B cell (primary cell): ENCODE measurements around the gene ZNF655. TPM values are rescaled to one million over a fixed set of nuclear protein-coding genes. Genes with fewer than 3 reads are reported as not detected.

Experiments used
- ATAC-seq: fragments of 200-7000 bp; cut with Tn5 transposase; one replicate; pipeline ENCODE4 v1.10.0; 2021; ENCODE audit warnings: low read depth, mild to moderate bottlenecking, moderate number of reproducible peaks, moderate library complexity
- CTCF ChIA-PET: fragments of 350-600 bp; sonication (Branson Sonifier 250); formaldehyde crosslinking; loops from one replicate; lab custom pipeline; 2021; ENCODE audit warnings: antibody characterized with exemption, inconsistent platforms; lab: Charles Lee
- POLR2A ChIA-PET: fragments of 350-600 bp; sonication (Branson Sonifier 250); formaldehyde crosslinking; loops from one replicate; lab custom pipeline; 2021; ENCODE audit warnings: antibody characterized with exemption; lab: Charles Lee
- DNase-seq: peaks from one replicate; pipeline ENCODE4 v3.0.0; 2013
- H2AFZ ChIP-seq: 2 replicates; pipeline ENCODE4 v1.6.1; 2012; ENCODE audit warnings: mild to moderate bottlenecking, low read depth, low read length; ENCODE audit not compliant: insufficient read depth, poor library complexity, severe bottlenecking
- H3K27ac ChIP-seq, 2 donors: 1 replicate in 1 of 2; 2 replicates in 1 of 2; pipeline ENCODE4 v1.5.1; 2012 to 2013; ENCODE audit warnings: low read length in 2 of 2, mild to moderate bottlenecking in 2 of 2, moderate library complexity in 1 of 2
- H3K27me3 ChIP-seq, 4 experiments: fragments of 200-600 bp in 1 of 4; sonication (generic) in 1 of 4; replicated peaks in 1 of 4; 1 replicate in 2 of 4; 2 replicates in 2 of 4; pipeline versions ENCODE4 v1.6.1 to v1.7.0; 2013 to 2016; ENCODE audit warnings: low read length in 3 of 4, mild to moderate bottlenecking in 2 of 4, mixed read lengths in 1 of 4, moderate library complexity in 1 of 4; ENCODE audit not compliant: insufficient read depth in 4 of 4, control insufficient read depth in 3 of 4; ENCODE audit errors: control extremely low read depth in 1 of 4
- H3K36me3 ChIP-seq, 2 experiments: replicated peaks in 1 of 2; 1 replicate in 1 of 2; 2 replicates in 1 of 2; pipeline versions ENCODE4 v1.6.1 to v1.7.1; 2013; ENCODE audit warnings: low read length in 1 of 2; ENCODE audit not compliant: insufficient read depth in 2 of 2, control insufficient read depth in 1 of 2; ENCODE audit errors: control extremely low read depth in 1 of 2, extremely low read depth in 1 of 2
- H3K4me1 ChIP-seq, 2 donors: fragments of 200-600 bp in 1 of 2; sonication (generic) in 1 of 2; 1 replicate in 1 of 2; 2 replicates in 1 of 2; pipeline versions ENCODE4 v1.5.1 to v1.6.1; 2013 to 2017; ENCODE audit warnings: low read length in 2 of 2; ENCODE audit not compliant: control insufficient read depth in 2 of 2, insufficient read depth in 2 of 2
- H3K4me2 ChIP-seq: replicated peaks from 2 replicates; pipeline ENCODE3; 2012; ENCODE audit warnings: mild to moderate bottlenecking, low read depth, low read length; ENCODE audit not compliant: poor library complexity, severe bottlenecking
- H3K4me3 ChIP-seq, 5 experiments: fragments of 200-600 bp in 1 of 5; sonication (generic) in 1 of 5; 1 replicate in 3 of 5; 2 replicates in 2 of 5; pipeline versions ENCODE4 v1.5.1 to v1.7.0; 2011 to 2016; ENCODE audit warnings: low read length in 4 of 5, mild to moderate bottlenecking in 4 of 5, low read depth in 2 of 5, control low read depth in 1 of 5, moderate library complexity in 1 of 5; ENCODE audit not compliant: insufficient read depth in 1 of 5; ENCODE audit errors: control extremely low read depth in 1 of 5, extremely low read depth in 1 of 5
- H3K79me2 ChIP-seq: fragments of 200-600 bp; sonication (generic); one replicate; pipeline ENCODE4 v1.6.0; 2016; ENCODE audit warnings: low read length; ENCODE audit not compliant: control insufficient read depth, insufficient read depth
- H3K9ac ChIP-seq: fragments of 200-600 bp; sonication (generic); 2 replicates; pipeline ENCODE4 v1.6.1; 2017; ENCODE audit warnings: mild to moderate bottlenecking, low read length, moderate library complexity
- H3K9me3 ChIP-seq, 3 donors: one replicate each; pipeline versions ENCODE4 v1.6.1 to v1.7.1; 2013; ENCODE audit warnings: low read length in 2 of 3; ENCODE audit not compliant: control insufficient read depth in 2 of 3, insufficient read depth in 1 of 3; ENCODE audit errors: control extremely low read depth in 1 of 3
- H4K20me1 ChIP-seq: 2 replicates; pipeline ENCODE4 v1.6.0; 2012; ENCODE audit warnings: mild to moderate bottlenecking, low read length; ENCODE audit not compliant: insufficient read depth, control insufficient read depth, poor library complexity, severe bottlenecking
- H3K27ac Mint-ChIP-seq: one replicate; pipeline ENCODE4 v1.8.0; 2021; ENCODE audit warnings: mixed read lengths
- H3K27me3 Mint-ChIP-seq: one replicate; pipeline ENCODE4 v1.8.0; 2021; ENCODE audit warnings: mixed read lengths
- H3K4me1 Mint-ChIP-seq: one replicate; pipeline ENCODE4 v1.8.0; 2021; ENCODE audit warnings: mixed read lengths
- H3K4me3 Mint-ChIP-seq: one replicate; pipeline ENCODE4 v1.8.0; 2021; ENCODE audit warnings: mixed read lengths
- H3K9me3 Mint-ChIP-seq: one replicate; pipeline ENCODE4 v1.8.0; 2022; ENCODE audit warnings: mixed read lengths; ENCODE audit not compliant: insufficient read depth
- EZH2 ChIP-seq: IDR thresholded peaks from 2 replicates; pipeline ENCODE4 v1.6.1; 2012; ENCODE audit warnings: borderline replicate concordance, low read depth, mild to moderate bottlenecking, moderate library complexity, low read length; ENCODE audit not compliant: insufficient read depth, poor library complexity, severe bottlenecking
- WGBS: methylation state at CpG from one replicate; pipeline ENCODE4 v1.1.5; 2013; ENCODE audit warnings: missing lambda C conversion rate; ENCODE audit not compliant: insufficient coverage; 5-methylcytosine and 5-hydroxymethylcytosine counted together
- intact Hi-C: fragments of 100-400 bp; cut with micrococcal nuclease; formaldehyde crosslinking; loops from one replicate; pipeline ENCODE4 v1.10.0; 2022
- polyA plus RNA-seq: library from polyadenylated mRNA; depleted of rRNA; stranded (reverse); fragments of >200 nt; gene quantifications from 2 replicates; pipeline ENCODE4 v1.2.3, GENCODE V29; 2012
- total RNA-seq, 2 donors: library from RNA; stranded (reverse); fragments of 120-200 nt in 1 of 2; gene quantifications; 1 replicate in 1 of 2; 2 replicates in 1 of 2; pipeline versions ENCODE4 v1.2.3 to v1.2.4, GENCODE V29; 2013 to 2022
- TF ChIP-seq, protein P1 (sequence below): fragments of 200-600 bp; IDR thresholded peaks from one replicate; pipeline ENCODE4 v1.8.0; 2022; ENCODE audit warnings: antibody characterized with exemption, mild to moderate bottlenecking

The ZNF655 gene
- total and polyA plus RNA-seq, 2 donors (not counting 1 experiment from before 2014, with no cell fraction given) = 125 to 150 TPM

DNA sequence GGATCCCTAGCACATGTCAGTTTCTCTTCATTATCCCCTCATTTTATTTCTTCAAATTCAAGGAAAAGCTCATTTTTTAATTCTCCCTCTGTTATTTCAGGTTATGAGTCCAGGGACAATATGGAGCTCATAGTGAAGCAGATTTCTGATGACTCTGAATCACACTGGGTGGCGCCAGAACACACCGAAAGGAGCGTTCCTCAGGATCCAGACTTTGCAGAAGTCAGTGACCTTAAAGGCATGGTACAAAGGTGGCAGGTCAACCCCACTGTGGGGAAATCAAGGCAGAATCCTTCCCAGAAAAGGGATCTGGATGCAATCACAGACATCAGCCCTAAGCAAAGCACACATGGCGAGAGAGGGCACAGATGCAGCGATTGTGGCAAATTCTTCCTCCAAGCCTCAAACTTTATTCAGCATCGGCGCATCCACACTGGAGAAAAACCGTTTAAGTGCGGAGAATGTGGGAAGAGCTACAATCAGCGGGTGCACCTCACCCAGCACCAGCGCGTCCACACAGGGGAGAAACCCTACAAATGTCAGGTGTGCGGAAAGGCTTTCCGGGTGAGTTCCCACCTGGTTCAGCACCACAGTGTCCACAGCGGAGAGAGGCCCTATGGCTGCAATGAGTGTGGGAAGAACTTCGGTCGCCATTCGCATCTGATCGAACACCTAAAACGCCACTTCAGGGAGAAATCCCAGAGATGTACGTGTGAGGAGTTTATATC lies 32.6 kb upstream of the ZNF655 start:
- intact Hi-C loops = no loop called here
- Histone ChIP-seq H2AFZ (no peak overlapping the region), H4K20me1 (no peaks in the 10 kb centered on the region), H3K36me3 (peaks cover 3 to 21% of the 10 kb centered on the region in 2 experiments), H3K4me3 (no peak overlapping the region), H3K27me3 (no peaks in the 10 kb centered on the region), H3K9me3 (peaks cover 0 to 24% (median 5%) of the 10 kb centered on the region in 3 donors), H3K4me2 (no peak overlapping the region), H3K9ac (no peak overlapping the region), H3K27ac (no peak overlapping the region), H3K79me2 (no peaks in the 10 kb centered on the region), H3K4me1 (no peaks in the 10 kb centered on the region)
- Mint-ChIP-seq H3K9me3 (peaks cover 2% of the 10 kb centered on the region), H3K27ac (no peak overlapping the region), H3K4me3 (no peak overlapping the region), H3K4me1 (peaks cover 2% of the 10 kb centered on the region), H3K27me3 (no peaks in the 10 kb centered on the region)
- TF ChIP-seq, protein P1, sequence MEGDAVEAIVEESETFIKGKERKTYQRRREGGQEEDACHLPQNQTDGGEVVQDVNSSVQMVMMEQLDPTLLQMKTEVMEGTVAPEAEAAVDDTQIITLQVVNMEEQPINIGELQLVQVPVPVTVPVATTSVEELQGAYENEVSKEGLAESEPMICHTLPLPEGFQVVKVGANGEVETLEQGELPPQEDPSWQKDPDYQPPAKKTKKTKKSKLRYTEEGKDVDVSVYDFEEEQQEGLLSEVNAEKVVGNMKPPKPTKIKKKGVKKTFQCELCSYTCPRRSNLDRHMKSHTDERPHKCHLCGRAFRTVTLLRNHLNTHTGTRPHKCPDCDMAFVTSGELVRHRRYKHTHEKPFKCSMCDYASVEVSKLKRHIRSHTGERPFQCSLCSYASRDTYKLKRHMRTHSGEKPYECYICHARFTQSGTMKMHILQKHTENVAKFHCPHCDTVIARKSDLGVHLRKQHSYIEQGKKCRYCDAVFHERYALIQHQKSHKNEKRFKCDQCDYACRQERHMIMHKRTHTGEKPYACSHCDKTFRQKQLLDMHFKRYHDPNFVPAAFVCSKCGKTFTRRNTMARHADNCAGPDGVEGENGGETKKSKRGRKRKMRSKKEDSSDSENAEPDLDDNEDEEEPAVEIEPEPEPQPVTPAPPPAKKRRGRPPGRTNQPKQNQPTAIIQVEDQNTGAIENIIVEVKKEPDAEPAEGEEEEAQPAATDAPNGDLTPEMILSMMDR = no peak
- no peak for TF ChIP-seq EZH2
- 94% methylated on average over 14 of the region's 21 CpGs for WGBS
- DNase-seq (no peak), ATAC-seq (no peak)
- ChIA-PET POLR2A (no interaction called here), CTCF (interaction anchor here (0.9 to 1.0 kb wide), 2 partner anchors 90 to 452 kb away, joined by 3 to 4 read pairs; no protein-coding TSS in a partner anchor)

DNA sequence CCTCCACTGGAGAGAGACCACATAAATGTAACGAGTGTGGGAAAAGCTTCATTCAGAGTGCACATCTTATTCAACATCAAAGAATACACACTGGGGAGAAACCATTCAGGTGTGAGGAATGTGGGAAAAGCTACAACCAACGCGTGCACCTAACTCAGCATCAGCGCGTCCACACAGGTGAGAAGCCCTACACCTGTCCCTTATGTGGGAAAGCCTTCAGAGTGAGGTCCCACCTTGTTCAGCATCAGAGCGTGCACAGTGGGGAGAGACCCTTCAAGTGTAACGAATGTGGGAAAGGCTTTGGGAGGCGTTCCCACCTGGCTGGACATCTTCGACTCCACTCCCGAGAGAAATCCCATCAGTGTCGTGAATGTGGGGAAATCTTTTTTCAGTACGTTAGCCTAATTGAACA lies 27.1 kb upstream of the ZNF655 start:
- Histone ChIP-seq H3K79me2 (no peaks in the 10 kb centered on the region), H3K9me3 (peaks cover 5 to 61% (median 34%) of the 10 kb centered on the region in 3 donors), H3K4me1 (no peaks in the 10 kb centered on the region), H2AFZ (no peak overlapping the region), H3K27ac (no peak overlapping the region), H3K9ac (no peak overlapping the region), H3K4me2 (no peak overlapping the region), H3K27me3 (no peaks in the 10 kb centered on the region), H3K4me3 (peak overlapping the region in 1 of 5 experiments; percentile 3), H3K36me3 (peaks cover 5 to 30% of the 10 kb centered on the region in 2 experiments), H4K20me1 (no peaks in the 10 kb centered on the region)
- TF ChIP-seq, protein P1 = no peak
- TF ChIP-seq EZH2 = no peak
- POLR2A ChIA-PET = no interaction called here
- H3K4me1 Mint-ChIP-seq = no peaks in the 10 kb centered on the region
- H3K27ac Mint-ChIP-seq = no peak overlapping the region
- peaks cover 7% of the 10 kb centered on the region for H3K9me3 Mint-ChIP-seq
- CTCF ChIA-PET = interaction anchor here (1.4 kb wide), 1 partner anchor 85 kb away, joined by 3 read pairs; the partner anchor contains the start of gene ZSCAN25
- no peak overlapping the region for H3K4me3 Mint-ChIP-seq
- ATAC-seq = no peak
- intact Hi-C loops = no loop called here
- DNase-seq = no peak
- 97% methylated on average over 9 of the region's 12 CpGs for WGBS
- H3K27me3 Mint-ChIP-seq = no peaks in the 10 kb centered on the region
